Measurements from ENCODE around the gene ERC2. TPM values are rescaled to one million over a fixed set of nuclear protein-coding genes. Genes with fewer than 3 reads are reported as not detected.

The ERC2 gene
- total RNA-seq, 1 donor from 2014 or later, result 0.99 TPM

DNA sequence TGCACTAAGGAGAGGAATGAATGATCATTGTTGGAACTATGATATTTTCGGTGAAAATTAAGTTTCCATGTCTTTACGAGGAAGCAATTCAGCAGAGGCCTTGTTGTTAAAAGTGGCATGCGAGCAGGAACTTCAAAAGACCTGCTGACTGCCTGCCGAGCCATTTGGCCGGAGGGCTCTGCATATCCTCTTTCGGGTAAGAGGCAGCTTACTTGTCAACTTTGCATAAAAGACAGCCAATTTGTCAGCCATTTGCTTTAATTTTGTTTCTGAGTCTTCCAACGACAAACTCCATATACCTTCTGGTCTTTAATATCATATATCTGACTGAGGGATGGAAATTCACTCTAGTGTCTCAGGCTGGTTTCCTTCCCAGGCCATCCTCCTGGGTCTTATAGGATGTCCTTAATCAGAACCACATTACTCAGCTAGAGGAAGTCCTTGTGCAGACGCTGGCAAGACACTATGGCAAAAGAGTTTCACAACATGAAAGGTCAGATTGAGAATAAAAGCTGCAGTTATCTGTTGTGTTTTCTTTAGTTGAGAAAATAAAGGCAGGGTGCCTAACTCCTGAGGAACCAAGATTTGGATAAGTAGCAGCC lies 852.5 kb downstream of the ERC2 start:
- TF ChIP-seq, protein P1, sequence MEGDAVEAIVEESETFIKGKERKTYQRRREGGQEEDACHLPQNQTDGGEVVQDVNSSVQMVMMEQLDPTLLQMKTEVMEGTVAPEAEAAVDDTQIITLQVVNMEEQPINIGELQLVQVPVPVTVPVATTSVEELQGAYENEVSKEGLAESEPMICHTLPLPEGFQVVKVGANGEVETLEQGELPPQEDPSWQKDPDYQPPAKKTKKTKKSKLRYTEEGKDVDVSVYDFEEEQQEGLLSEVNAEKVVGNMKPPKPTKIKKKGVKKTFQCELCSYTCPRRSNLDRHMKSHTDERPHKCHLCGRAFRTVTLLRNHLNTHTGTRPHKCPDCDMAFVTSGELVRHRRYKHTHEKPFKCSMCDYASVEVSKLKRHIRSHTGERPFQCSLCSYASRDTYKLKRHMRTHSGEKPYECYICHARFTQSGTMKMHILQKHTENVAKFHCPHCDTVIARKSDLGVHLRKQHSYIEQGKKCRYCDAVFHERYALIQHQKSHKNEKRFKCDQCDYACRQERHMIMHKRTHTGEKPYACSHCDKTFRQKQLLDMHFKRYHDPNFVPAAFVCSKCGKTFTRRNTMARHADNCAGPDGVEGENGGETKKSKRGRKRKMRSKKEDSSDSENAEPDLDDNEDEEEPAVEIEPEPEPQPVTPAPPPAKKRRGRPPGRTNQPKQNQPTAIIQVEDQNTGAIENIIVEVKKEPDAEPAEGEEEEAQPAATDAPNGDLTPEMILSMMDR (IDR thresholded peaks at IDR 0.05; ENCODE audit: borderline replicate concordance), result no peak
- no peaks in the 10 kb centered on the region for H3K36me3 ChIP-seq
- no peak overlapping the region for H3K27ac ChIP-seq (replicated peaks)
- H3K4me1 ChIP-seq, result no peaks in the 10 kb centered on the region
- no peak for DNase-seq
- H3K4me3 ChIP-seq, result no peak overlapping the region
- intact Hi-C loops (cut with micrococcal nuclease), result no loop called here
- H3K9me3 ChIP-seq (replicated peaks), result no peaks in the 10 kb centered on the region
- peaks cover 24% of the 10 kb centered on the region for H3K27me3 ChIP-seq (ENCODE audit: low read depth)

DNA sequence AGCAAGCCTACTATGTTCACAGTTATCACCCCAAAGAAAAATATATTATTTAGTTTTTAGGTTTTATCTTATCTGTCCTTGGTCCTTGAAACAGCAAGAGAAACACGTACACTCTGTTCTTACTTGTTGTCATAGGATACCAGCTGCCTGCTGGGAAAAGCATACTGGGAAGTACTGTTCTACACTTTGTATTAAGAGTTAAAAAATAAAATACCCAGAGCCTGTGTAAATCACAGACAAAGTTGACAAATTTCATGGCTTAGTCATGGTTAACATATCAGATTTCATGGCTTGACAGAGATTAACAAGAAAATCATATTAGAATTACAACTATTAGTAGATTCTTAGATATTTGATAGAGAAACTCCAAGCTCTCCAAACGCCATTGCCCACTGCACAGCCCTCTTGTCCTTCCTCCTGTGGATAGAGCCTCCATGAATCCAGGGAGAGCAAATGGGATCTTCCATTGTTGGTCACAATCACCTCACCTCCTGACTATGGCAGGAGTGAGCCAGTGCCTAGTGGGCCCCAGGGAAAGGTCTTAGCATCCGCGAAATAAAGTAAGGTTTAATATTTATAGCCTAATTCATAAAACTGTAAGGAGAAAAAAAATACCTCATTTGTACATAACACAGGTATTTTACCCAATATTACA lies 853.1 kb downstream of the ERC2 start:
- Histone ChIP-seq H3K4me3 (no peak overlapping the region), H3K4me1 (no peaks in the 10 kb centered on the region), H3K27me3 (ENCODE audit: low read depth) (peaks cover 22% of the 10 kb centered on the region), H3K27ac (replicated peaks) (no peak overlapping the region), H3K9me3 (replicated peaks) (no peaks in the 10 kb centered on the region), H3K36me3 (no peaks in the 10 kb centered on the region)
- intact Hi-C loops (cut with micrococcal nuclease), result no loop called here
- no peak for DNase-seq
- TF ChIP-seq, protein P1 (IDR thresholded peaks at IDR 0.05; ENCODE audit: borderline replicate concordance), result no peak

GRCh38 chr3:55611121-55611520 lies 857.1 kb downstream of the ERC2 start:
- Histone ChIP-seq H3K9me3 (replicated peaks) (no peaks in the 10 kb centered on the region), H3K4me3 (no peak overlapping the region), H3K4me1 (no peaks in the 10 kb centered on the region), H3K27me3 (ENCODE audit: low read depth) (peaks cover 31% of the 10 kb centered on the region), H3K36me3 (no peaks in the 10 kb centered on the region), H3K27ac (replicated peaks) (no peak overlapping the region)
- TF ChIP-seq, protein P1 (IDR thresholded peaks at IDR 0.05; ENCODE audit: borderline replicate concordance), result no peak
- DNase-seq, result no peak
- intact Hi-C loops (cut with micrococcal nuclease), result no loop called here

DNA sequence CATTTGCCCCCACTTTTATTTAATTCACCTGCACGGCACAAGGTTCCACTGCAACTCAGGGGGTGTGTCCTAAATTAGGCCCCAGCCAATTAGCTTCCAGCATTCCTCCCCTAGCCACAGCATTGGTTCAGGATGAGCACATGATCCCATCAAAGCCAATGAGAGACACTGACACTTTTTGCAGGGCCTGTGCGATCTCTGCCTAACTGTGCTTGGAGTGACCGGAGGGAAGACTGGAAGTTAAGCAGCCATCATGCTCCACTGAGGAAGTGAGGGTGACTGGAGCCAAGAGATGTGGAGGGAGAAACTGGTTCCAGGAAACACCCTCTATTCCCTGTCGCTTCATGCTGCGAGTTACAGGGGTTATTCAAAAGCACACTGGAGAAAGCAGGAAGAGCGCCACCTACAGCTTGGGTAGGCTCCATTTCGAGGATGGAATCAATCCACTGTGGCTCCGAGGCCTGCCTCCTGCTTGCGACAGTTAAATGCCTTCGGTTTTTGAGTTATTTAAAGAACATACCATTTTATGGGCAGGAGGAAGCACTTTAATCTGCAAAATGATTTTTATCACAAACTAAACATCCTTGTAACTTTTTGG lies 858.9 kb downstream of the ERC2 start:
- Histone ChIP-seq H3K9me3 (replicated peaks) (no peaks in the 10 kb centered on the region), H3K4me1 (no peaks in the 10 kb centered on the region), H3K27ac (replicated peaks) (no peak overlapping the region), H3K36me3 (no peaks in the 10 kb centered on the region), H3K27me3 (ENCODE audit: low read depth) (peaks cover 31% of the 10 kb centered on the region), H3K4me3 (no peak overlapping the region)
- DNase-seq, result no peak
- TF ChIP-seq, protein P1 (IDR thresholded peaks at IDR 0.05; ENCODE audit: borderline replicate concordance), result no peak
- intact Hi-C loops (cut with micrococcal nuclease), result no loop called here

- Histone ChIP-seq H3K27ac (replicated peaks) (no peak overlapping the region), H3K4me1 (no peaks in the 10 kb centered on the region), H3K9me3 (replicated peaks) (no peaks in the 10 kb centered on the region), H3K4me3 (no peak overlapping the region), H3K36me3 (no peaks in the 10 kb centered on the region), H3K27me3 (ENCODE audit: low read depth) (peaks cover 31% of the 10 kb centered on the region)
- intact Hi-C loops (cut with micrococcal nuclease), result no loop called here
- no peak for DNase-seq
- TF ChIP-seq, protein P1 (IDR thresholded peaks at IDR 0.05; ENCODE audit: borderline replicate concordance), result no peak
Measured at GRCh38 chr3:55608301-55608937, 859.8 kb downstream of the ERC2 start.
